ENCODE measurements around the gene FST.

The FST gene

GRCh38 chr5:53507013-53507412 lies 26.6 kb downstream of the FST start:
- DNase-seq (ENCODE audit: low read depth, low spot score): no peak
- H3K27ac ChIP-seq: no peak overlapping the region

- no peak overlapping the region for H3K27ac ChIP-seq
- DNase-seq (ENCODE audit: low read depth, low spot score): no peak
These were observed 27.7 kb downstream of the FST start for GRCh38 chr5:53508125-53508524.

- peak overlapping the region; percentile 35 for H3K27ac ChIP-seq
- DNase-seq (ENCODE audit: low read depth, low spot score): peak; percentile 80
These were observed 32.1 kb downstream of the FST start for GRCh38 chr5:53512539-53512938.

- DNase-seq (ENCODE audit: low read depth, low spot score): no peak
- H3K27ac ChIP-seq: no peak overlapping the region
These were observed 35.6 kb downstream of the FST start for GRCh38 chr5:53515988-53516387.

- H3K27ac ChIP-seq: no peak overlapping the region
- no peak for DNase-seq (ENCODE audit: low read depth, low spot score)
These were observed 40.4 kb downstream of the FST start for GRCh38 chr5:53520813-53521212.
